AG09319 (cell line): Measurements from ENCODE around the gene PROB1.
"Not testable (repeated sequence)": the region's sequence is repeated elsewhere in the genome, so short reads cannot be mapped to it uniquely, and the experiment has no call there.

Experiments
- DNase-seq: peaks from one replicate; pipeline ENCODE4 v3.0.0-alpha.2; 2010; ENCODE audit warnings: low read depth; ENCODE audit errors: extremely low read depth
- TF ChIP-seq, protein P1 (sequence below): IDR thresholded peaks from 2 replicates; pipeline ENCODE4 v1.5.1; 2011; ENCODE audit warnings: low read depth, mild to moderate bottlenecking, inconsistent platforms, low read length, moderate library complexity

PROB1 gene

DNA sequence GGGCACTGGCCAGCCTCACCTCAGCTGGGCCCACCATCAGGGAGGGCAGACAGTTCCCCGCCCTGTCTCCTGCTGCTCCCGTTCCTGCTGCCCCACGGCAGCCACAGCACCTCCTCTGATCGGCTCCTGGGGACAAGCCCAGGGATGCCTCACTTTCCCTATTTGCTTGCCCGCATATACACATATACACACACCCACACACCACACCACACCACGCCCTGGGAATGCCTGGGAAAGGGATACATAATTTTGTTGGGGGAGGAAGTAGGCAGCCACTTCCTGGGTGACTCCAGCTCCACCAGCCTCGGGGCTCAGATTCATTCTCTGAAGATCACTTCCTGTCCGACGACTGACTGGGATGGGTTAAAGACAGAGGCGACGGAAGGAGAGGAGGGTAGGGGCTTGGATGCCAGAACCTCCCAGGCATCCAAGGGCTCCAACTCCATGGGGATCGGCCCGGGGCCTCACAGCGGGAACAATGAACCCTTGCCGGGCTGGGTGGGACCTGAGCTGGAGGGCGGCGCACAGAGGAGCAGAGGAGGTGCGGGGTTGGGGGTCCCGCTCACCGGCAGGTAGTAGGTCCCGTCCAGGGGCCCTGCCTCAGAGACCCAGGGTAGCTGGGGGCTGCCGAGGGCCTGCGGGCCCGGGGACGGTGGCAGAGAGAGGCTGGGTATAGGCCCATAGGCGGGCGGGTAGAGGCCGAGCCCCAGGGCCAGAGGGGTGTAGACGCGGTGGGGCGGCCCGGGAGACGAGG is 3.2 kb downstream of the PROB1 start:
- TF ChIP-seq, protein P1, sequence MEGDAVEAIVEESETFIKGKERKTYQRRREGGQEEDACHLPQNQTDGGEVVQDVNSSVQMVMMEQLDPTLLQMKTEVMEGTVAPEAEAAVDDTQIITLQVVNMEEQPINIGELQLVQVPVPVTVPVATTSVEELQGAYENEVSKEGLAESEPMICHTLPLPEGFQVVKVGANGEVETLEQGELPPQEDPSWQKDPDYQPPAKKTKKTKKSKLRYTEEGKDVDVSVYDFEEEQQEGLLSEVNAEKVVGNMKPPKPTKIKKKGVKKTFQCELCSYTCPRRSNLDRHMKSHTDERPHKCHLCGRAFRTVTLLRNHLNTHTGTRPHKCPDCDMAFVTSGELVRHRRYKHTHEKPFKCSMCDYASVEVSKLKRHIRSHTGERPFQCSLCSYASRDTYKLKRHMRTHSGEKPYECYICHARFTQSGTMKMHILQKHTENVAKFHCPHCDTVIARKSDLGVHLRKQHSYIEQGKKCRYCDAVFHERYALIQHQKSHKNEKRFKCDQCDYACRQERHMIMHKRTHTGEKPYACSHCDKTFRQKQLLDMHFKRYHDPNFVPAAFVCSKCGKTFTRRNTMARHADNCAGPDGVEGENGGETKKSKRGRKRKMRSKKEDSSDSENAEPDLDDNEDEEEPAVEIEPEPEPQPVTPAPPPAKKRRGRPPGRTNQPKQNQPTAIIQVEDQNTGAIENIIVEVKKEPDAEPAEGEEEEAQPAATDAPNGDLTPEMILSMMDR, result no peak
- DNase-seq, result no peak

DNA sequence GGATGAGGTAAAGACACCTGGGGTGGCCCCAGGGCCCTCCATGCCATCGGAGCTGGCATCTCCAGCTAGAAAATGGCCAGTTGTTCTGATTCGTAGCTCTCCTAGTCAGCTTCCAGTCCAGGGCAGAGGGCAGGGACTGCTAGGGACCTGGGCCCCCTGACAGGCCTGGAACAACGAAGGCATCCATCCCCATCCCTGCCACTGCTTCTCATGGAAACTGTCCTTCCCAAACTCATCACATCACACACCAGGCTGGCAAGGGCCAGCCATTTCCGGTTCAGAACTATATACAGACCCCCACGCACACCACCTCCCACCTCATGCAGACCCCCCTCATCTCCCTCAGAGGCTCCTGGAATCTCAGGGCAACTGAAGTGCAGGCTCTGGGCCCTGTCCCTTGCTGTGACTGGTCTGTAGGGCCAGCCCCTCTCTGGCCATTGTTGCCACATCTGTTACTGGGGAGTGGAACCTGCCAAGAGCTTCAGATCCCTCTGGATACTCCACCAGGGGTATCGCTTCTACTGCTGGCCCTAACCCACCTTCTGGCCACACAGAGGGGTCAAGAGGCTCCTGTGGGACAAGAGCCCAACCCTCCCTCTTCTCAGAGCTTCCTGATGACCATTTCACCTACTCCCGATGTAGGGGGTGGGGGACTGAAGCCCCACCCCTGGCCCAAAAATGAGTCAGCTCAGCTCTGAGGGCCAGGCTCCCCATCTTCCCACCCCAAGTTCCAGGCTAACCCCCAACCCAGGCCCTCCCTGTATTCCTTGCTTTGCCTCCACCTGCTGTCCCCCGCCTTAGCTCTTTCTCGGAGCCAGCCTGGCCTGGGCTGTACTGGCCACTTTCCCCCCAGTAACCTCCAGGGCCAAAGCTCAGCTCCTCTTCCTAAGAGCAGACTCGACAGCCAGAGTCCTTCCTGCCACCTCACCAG is 4.0 kb downstream of the PROB1 start:
- TF ChIP-seq, protein P1, result no peak
- no peak for DNase-seq

- TF ChIP-seq, protein P1, result no peak
- DNase-seq, result no peak
Measured at GRCh38 chr5:139389701-139390638, 4.9 kb downstream of the PROB1 start, which contains the start of gene MZB1. Gene MZB1 (minus strand): TSS chr5:139389913. CDS start chr5:139389856, 57 bp downstream.

GRCh38 chr5:139388198-139388821 is 6.6 kb downstream of the PROB1 start:
- no peak for DNase-seq

DNA sequence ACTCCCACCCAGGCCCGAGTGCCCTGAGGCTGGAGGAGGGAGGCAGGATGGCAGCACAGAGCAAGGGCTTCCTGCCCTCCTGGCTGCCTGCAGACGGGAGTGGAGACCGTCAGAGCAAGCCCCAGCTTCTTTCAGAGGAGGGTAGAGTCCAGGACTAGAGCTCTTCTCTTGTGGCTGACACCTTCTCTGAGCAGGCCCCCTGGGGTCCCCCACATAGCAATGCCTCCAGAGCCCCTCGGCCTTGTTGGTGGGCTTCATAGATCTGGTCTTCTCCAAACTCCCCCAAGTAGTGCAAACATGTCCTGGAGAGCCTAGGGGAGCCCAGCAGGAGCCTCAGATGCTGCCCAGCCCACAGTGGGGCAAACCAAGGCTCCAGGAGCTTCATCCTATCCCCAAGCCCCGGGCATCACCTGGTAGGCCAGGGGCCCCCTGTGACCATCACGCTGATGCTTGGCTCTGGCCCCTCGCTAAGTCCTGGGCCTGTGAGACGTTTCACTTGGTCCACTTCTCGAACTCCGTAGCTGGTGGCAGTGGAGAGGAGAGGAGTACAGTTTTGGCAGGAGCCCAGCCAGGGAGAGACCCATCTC is 7.2 kb downstream of the PROB1 start:
- TF ChIP-seq, protein P1, result no peak
- no peak for DNase-seq

More at GRCh38 chr5:139388198-139388821, 6.6 kb downstream of the PROB1 start:
- TF ChIP-seq, protein P1, result no peak

- DNase-seq, result not testable (repeated sequence)
Measured at GRCh38 chr5:139386956-139387355, 7.9 kb downstream of the PROB1 start.

DNA sequence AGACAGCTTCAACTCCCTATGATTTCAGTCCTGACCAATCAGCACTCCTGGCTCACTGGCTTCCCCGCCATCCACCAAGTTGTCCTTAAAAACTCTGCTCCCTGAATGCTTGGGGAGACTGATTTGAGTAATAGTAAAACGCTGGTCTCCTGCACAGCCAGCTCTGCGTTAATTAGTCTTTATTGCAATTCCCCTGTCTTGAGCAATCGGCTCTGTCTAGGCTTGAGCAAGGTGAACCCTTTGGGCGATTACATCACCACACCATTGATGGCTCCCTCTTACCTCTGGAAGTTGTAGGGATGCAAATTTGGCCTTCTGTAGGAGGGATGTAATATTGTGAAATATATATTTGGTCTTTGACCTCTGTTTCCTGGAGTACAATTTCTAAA is 8.9 kb downstream of the PROB1 start:
- DNase-seq, result no peak
- TF ChIP-seq, protein P1, result no peak
